A673 (cell line): ENCODE data around the gene RASSF8.

Experiments used
- EZH2 ChIP-seq: fragments of 200-600 bp; sonication (generic); IDR thresholded peaks from 2 replicates; pipeline ENCODE4 v1.6.1; 2017; ENCODE audit warnings: borderline replicate concordance, low read depth, mild to moderate bottlenecking, mixed read lengths, antibody characterized with exemption, low read length; ENCODE audit not compliant: poor library complexity, severe bottlenecking
- TF ChIP-seq, protein P1 (sequence below): fragments of 300-800, 200-600 bp; sonication (generic); conservative IDR thresholded peaks from 2 replicates; pipeline ENCODE4 v1.5.1; 2017; ENCODE audit warnings: low read depth, mild to moderate bottlenecking, antibody characterized with exemption, low read length, moderate library complexity, mixed read lengths

DNA sequence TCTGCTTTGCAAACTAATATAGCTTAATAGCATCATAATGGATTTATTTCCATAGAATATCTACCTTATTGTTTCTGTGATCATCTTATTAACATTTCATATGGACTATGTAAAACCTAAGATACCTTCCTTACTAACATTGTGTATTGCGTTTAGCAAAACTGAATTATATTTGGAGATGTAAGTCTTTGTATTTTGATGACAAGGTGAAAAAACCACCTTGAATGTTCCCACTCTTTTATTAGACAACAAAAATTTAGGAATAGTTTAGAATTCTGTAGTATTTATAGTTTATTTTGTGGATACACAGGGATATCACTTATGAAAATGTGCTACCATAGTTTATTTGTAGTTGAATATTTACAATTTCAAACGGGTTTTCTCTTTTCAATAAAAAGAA lies 32.0 kb downstream of the RASSF8 start:
- TF ChIP-seq, protein P1, sequence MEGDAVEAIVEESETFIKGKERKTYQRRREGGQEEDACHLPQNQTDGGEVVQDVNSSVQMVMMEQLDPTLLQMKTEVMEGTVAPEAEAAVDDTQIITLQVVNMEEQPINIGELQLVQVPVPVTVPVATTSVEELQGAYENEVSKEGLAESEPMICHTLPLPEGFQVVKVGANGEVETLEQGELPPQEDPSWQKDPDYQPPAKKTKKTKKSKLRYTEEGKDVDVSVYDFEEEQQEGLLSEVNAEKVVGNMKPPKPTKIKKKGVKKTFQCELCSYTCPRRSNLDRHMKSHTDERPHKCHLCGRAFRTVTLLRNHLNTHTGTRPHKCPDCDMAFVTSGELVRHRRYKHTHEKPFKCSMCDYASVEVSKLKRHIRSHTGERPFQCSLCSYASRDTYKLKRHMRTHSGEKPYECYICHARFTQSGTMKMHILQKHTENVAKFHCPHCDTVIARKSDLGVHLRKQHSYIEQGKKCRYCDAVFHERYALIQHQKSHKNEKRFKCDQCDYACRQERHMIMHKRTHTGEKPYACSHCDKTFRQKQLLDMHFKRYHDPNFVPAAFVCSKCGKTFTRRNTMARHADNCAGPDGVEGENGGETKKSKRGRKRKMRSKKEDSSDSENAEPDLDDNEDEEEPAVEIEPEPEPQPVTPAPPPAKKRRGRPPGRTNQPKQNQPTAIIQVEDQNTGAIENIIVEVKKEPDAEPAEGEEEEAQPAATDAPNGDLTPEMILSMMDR, result no peak
- TF ChIP-seq EZH2, result no peak
